ENCODE data around the gene GABRG3. TPM values are rescaled to one million over a fixed set of nuclear protein-coding genes. Genes with fewer than 3 reads are reported as not detected.

Gene GABRG3
- total RNA-seq, 1 experiment from 2014 or later = not detected

GRCh38 chr15:26972636-26973035 is 1.7 kb downstream of the GABRG3 start:
- no peak overlapping the region for H3K9ac ChIP-seq (ENCODE audit: low read length)
- no peak overlapping the region for H3K27ac ChIP-seq (ENCODE audit: low read depth, low read length)
- H3K9me3 ChIP-seq (ENCODE audit: control insufficient read depth in 1 of 2, insufficient read depth in 1 of 2, low read depth in 1 of 2, low read length in 2 of 2) = peaks cover 16 to 33% of the 10 kb centered on the region in 2 experiments; a peak in 3 of 4 replicates
- ChIA-PET CTCF (no interaction called here), POLR2A (no interaction called here), RAD21 (ENCODE audit: low non-redundant PET in 1 of 2, low total read pairs in 2 of 2, uncharacterized antibody in 2 of 2, unreplicated experiment in 2 of 2) (no interaction called here)
- no TSS peak for BruUV-seq (replicated peaks)
- H3K4me1 ChIP-seq (ENCODE audit: control insufficient read depth in 1 of 2, insufficient read depth in 2 of 2, low read length in 2 of 2) = no peaks in the 10 kb centered on the region
- TF ChIP-seq EGR1 (IDR thresholded peaks at IDR 0.05; ENCODE audit: low read depth) (no peak), SRF (IDR thresholded peaks at IDR 0.05; ENCODE audit: low read depth) (no peak), TCF7L2 (IDR thresholded peaks at IDR 0.05; ENCODE audit: borderline replicate concordance, extremely low read depth, insufficient read depth, insufficient read length) (no peak), SIN3A (IDR thresholded peaks at IDR 0.05; ENCODE audit: low read depth) (no peak), EZH2 (IDR thresholded peaks at IDR 0.05) (no peak), ELF1 (IDR thresholded peaks at IDR 0.05; ENCODE audit: borderline replicate concordance, low read depth) (no peak), POLR2A (IDR thresholded peaks at IDR 0.05; ENCODE audit: borderline replicate concordance, extremely low read depth, insufficient read depth, insufficient read length) (no peak), ZFX (IDR thresholded peaks at IDR 0.05) (no peak), FOSL1 (IDR thresholded peaks at IDR 0.05; ENCODE audit: low read depth) (no peak)
- TF ChIP-seq, protein P1, sequence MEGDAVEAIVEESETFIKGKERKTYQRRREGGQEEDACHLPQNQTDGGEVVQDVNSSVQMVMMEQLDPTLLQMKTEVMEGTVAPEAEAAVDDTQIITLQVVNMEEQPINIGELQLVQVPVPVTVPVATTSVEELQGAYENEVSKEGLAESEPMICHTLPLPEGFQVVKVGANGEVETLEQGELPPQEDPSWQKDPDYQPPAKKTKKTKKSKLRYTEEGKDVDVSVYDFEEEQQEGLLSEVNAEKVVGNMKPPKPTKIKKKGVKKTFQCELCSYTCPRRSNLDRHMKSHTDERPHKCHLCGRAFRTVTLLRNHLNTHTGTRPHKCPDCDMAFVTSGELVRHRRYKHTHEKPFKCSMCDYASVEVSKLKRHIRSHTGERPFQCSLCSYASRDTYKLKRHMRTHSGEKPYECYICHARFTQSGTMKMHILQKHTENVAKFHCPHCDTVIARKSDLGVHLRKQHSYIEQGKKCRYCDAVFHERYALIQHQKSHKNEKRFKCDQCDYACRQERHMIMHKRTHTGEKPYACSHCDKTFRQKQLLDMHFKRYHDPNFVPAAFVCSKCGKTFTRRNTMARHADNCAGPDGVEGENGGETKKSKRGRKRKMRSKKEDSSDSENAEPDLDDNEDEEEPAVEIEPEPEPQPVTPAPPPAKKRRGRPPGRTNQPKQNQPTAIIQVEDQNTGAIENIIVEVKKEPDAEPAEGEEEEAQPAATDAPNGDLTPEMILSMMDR (IDR thresholded peaks at IDR 0.05 in 2 of 3, conservative IDR thresholded peaks at IDR 0.05 in 1 of 3; ENCODE audit: borderline replicate concordance in 1 of 3, insufficient read depth in 1 of 3, low read depth in 2 of 3, low read length in 2 of 3) = no peak
- TF ChIP-seq, protein P2, sequence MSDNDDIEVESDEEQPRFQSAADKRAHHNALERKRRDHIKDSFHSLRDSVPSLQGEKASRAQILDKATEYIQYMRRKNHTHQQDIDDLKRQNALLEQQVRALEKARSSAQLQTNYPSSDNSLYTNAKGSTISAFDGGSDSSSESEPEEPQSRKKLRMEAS (IDR thresholded peaks at IDR 0.05) = no peak
- TF ChIP-seq, protein P3, sequence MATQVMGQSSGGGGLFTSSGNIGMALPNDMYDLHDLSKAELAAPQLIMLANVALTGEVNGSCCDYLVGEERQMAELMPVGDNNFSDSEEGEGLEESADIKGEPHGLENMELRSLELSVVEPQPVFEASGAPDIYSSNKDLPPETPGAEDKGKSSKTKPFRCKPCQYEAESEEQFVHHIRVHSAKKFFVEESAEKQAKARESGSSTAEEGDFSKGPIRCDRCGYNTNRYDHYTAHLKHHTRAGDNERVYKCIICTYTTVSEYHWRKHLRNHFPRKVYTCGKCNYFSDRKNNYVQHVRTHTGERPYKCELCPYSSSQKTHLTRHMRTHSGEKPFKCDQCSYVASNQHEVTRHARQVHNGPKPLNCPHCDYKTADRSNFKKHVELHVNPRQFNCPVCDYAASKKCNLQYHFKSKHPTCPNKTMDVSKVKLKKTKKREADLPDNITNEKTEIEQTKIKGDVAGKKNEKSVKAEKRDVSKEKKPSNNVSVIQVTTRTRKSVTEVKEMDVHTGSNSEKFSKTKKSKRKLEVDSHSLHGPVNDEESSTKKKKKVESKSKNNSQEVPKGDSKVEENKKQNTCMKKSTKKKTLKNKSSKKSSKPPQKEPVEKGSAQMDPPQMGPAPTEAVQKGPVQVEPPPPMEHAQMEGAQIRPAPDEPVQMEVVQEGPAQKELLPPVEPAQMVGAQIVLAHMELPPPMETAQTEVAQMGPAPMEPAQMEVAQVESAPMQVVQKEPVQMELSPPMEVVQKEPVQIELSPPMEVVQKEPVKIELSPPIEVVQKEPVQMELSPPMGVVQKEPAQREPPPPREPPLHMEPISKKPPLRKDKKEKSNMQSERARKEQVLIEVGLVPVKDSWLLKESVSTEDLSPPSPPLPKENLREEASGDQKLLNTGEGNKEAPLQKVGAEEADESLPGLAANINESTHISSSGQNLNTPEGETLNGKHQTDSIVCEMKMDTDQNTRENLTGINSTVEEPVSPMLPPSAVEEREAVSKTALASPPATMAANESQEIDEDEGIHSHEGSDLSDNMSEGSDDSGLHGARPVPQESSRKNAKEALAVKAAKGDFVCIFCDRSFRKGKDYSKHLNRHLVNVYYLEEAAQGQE (IDR thresholded peaks at IDR 0.05; ENCODE audit: low read depth) = no peak
- TF ChIP-seq, protein P4, sequence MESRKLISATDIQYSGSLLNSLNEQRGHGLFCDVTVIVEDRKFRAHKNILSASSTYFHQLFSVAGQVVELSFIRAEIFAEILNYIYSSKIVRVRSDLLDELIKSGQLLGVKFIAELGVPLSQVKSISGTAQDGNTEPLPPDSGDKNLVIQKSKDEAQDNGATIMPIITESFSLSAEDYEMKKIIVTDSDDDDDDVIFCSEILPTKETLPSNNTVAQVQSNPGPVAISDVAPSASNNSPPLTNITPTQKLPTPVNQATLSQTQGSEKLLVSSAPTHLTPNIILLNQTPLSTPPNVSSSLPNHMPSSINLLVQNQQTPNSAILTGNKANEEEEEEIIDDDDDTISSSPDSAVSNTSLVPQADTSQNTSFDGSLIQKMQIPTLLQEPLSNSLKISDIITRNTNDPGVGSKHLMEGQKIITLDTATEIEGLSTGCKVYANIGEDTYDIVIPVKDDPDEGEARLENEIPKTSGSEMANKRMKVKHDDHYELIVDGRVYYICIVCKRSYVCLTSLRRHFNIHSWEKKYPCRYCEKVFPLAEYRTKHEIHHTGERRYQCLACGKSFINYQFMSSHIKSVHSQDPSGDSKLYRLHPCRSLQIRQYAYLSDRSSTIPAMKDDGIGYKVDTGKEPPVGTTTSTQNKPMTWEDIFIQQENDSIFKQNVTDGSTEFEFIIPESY (IDR thresholded peaks at IDR 0.05; ENCODE audit: extremely low read depth, insufficient replicate concordance, low read length) = no peak
- no peak overlapping the region for H2AFZ ChIP-seq (ENCODE audit: low read depth, low read length, poor library complexity, severe bottlenecking)
- H4K20me1 ChIP-seq (ENCODE audit: insufficient read depth) = no peaks in the 10 kb centered on the region
- no peaks in the 10 kb centered on the region for H3K27me3 ChIP-seq (ENCODE audit: insufficient read depth, low read length)
- no peak overlapping the region for H3K4me3 ChIP-seq (replicated peaks in 1 of 2; ENCODE audit: low read depth in 1 of 2, low read length in 2 of 2)
- H3K79me2 ChIP-seq (ENCODE audit: insufficient read depth, low read length) = no peaks in the 10 kb centered on the region
- intact Hi-C loops (cut with micrococcal nuclease) = no loop called here
- H3K4me2 ChIP-seq (ENCODE audit: low read length) = no peak overlapping the region
- ATAC-seq = no peak
- H3K36me3 ChIP-seq (ENCODE audit: control insufficient read depth in 1 of 2, insufficient read depth in 2 of 2, low read length in 2 of 2) = no peaks in the 10 kb centered on the region
- DNase-seq (ENCODE audit: low read depth, low spot score) = no peak
- H3K9me2 ChIP-seq (ENCODE audit: insufficient read depth) = no peaks in the 10 kb centered on the region

Measured in HCT116 (cell line).